HG03045 (cell line): Measurements from ENCODE around the gene MS4A6E.
"Not testable (repeated sequence)": the region's sequence is repeated elsewhere in the genome, so short reads cannot be mapped to it uniquely, and the experiment has no call there.

Experiments
- ATAC-seq: cut with Tn5 transposase; IDR thresholded peaks from one replicate; pipeline ENCODE4 v1.9.1; 2021; ENCODE audit warnings: mild to moderate bottlenecking, moderate library complexity; ENCODE audit not compliant: unreplicated experiment

MS4A6E gene

DNA sequence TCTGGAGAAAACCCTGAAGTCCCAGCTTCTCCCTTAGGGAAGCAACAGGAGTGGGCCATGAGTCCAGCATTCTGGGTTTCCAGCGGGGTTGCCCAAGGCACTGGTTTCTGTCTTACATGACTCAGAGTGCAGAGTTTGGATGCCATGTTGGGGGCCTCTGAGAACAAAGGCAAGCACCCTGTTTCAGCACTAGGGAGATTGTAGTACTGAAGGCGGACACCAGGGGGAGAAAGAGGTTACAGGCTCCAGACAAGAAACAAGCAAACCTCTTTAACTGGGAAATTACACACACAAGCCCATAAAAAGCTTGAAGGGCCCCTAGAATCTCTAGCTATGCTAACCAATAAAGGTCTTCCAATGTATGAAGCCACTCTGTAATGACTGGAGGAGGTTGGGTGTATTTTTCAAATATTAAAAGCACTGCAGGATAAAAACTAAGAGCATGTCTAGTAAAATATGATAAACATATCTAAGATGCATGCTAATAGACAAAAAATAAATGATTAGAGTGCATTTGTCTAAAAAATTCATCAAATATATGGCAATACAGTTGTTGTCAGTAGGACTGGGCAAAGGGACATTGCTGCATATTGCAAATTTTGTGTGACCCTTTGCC, 7.1 kb downstream of the MS4A6E start:
- peak; percentile 70 for ATAC-seq

DNA sequence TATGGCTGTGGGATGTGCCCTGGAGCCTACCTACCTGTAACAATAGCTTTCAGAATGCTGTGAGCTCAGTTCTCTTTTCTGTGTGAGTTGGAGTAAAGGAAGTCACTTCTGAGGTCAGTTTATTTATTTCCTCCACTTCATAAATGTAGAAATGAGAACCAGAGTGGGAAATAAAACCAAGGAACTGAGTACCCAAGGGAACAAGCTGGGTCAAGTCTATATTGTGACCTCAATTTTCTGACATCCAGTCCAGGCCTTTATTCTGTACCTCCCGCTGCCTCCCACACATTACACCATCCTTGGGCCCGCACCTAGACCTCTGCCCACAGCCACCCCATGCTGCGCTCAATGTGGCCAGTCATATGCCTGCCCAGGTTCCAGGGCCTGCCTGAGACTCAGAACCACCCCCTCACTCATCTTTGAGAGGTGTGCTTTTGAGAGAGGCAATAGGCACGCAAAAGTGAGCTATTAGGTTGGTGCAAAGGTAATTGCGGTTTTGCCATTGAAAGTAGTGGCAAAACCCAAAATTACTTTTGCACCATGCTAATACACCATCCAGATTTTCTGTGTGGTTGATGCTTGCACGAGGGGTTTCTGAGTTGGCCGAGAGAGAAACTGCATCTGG, 9.8 kb downstream of the MS4A6E start:
- no peak for ATAC-seq

DNA sequence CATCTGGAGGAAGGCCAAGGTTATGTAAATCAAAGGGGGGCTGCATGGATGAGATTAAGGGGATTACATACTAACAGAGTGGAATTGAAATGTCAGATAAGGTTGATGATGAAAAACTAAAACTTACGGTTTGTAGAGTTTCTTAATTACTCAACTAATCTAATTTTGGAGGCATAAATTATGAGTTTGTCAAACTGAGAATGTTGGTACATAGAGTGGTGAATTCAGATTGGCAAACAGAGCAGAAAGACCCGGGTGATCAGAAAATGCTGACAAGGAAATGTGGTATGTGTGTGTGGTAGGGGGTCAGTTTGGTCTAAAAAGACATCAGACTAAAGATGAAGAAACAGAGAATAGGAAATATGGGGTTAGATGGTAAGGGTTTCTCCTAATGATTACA, 11.0 kb downstream of the MS4A6E start:
- no peak for ATAC-seq

DNA sequence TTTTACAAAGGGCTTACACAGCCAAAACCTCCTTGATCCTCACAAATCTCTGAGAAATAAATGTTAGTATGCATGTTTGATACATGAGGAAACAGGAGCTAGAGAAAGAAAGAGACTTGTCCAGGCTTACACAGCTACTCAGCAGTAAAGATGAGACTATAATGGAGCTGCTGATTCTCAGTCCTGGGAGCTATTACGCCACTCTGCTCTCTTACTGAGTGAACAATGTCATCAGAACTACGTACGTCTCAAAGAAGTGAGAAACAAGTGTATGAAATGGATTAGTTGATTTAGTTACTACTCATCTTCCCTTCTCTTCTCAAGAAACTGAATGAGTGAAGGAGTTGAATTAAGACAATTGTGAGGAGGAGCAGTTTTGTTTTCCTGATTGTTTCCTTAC, 12.3 kb downstream of the MS4A6E start:
- ATAC-seq = no peak

DNA sequence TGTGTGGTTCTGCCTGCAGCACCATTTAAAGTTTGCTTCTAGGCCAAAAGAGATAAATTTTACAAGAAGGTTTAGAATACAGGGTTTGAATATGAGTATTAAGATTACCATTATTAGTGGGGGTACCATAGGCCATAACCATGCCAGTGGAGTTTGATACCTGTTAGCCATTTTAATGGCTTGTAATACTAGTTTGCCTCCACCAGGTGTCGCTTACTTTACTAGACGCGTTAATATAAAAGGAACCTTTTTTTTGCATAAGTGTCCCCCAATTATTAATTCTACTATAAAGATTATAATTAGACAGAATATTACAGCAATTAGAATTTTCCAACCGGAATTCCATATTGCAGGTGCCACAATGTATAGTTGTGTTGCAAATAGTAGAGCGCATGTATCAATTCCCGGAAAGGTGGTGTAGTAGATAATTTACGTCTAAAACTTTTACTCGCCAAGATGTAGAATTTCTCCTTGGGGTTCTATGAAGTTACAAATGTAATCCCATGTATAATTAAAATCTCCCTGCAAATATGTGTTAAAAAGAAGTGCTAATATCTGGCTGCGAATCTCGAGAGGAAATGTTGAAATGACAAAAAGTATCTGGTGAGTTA, 16.1 kb downstream of the MS4A6E start:
- no peak for ATAC-seq

DNA sequence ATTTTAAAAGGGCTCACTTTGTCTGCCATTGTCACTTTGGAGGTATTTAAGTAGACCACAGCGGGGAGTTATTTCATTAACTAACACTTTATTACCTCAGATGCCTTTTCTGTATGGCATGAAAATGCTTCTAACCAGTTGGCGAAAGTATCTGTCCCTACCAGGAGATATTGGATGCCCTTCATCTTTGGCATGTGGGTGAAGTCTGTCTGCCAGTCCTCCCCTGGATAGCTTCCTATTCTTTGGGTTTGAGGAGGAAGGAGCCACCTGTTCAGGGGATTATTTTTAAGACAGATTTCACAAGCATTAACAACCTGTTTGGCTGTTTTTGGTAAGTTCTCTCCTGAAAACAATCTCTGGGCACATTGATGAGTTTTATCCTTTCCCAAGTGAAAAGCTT, 17.1 kb downstream of the MS4A6E start:
- no peak for ATAC-seq

DNA sequence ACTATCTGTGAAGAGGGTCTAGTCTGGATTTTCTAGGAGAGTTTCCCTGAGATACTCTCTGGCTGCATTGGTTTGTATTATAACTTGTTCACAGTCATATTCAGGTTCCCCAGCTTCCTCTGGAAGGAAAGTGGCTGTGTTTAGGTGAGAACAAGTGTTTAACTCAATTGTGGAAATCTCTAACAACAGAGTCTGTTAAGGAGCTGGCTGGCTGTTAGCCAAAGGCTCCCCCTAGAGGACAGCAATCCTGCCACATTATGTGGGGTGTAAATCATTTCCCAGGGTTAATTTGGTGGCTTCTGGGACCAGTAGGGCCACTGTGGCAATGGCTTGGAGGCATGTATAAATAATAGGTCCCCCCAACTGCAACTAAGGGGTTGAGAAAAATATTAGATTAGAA, 18.4 kb downstream of the MS4A6E start:
- no peak for ATAC-seq

DNA sequence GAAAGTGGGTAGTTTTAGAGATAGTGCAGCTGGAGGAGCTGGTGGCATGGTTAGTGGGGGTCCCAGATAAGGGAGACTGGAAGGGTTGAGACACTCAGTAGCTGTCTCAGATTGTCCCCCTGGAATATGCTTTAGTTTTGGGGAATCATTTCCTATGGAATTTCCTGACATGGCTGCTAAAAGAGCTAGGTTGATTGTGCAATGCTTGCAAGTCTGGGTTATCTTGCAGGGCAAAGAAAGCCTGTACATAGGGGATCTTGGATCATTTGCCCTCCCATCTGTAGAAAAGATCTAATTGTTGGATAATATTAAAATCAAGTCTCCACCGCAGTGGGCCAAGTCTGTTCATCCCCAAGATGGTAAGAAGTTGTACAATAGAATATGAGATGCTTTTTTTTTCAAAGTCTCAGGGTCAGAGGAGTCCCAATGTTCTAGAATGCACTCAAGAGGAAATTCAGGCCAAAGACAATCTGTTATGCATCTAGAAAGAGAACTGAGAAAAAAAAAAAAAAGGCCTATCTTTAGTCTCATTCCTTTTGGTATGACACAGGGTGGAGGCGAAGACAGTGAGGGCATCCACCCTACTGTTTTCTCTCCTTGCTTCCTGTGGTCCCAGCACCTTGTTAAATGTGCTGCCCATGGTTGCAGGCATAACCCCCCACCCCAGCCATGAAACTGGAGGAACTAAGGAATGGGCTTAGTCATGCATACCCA, 20.2 kb downstream of the MS4A6E start:
- no peak for ATAC-seq

DNA sequence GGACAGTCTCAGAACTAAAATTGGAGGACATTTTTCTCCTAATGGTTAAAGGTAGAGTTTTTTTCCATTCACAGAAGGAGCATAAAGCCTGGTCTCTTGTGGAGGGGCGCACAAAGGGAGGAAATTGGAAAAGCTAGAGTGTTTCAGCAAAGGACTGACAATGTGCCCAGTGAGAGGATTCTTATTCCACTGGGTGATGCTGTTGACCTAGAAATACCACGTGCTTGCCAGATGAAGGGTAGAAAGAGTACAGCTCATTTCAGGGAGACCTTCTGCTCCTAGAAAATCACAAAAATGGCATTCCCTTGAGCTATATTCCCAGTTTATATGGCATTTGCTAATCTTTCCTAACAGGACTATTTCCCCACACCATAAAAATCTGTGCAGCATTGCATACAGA, 21.1 kb downstream of the MS4A6E start:
- no peak for ATAC-seq

DNA sequence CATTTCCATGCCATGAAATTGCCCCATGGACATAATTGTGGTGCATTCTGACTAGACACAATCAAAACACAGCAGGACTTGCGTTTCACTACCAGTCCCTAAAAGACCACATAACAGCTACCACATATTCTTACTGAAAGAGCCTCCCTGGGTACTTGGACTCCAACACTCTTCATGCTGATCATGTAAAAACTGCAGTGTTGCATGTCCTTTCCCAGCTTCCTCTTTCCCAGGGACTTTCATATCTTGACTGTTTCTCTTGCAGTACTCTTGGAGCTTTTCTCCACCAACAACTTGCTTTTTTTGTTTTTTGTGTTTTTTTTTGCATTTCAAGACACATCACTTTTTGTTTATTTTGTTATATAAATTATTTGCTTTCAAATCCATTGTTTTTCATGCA, 22.9 kb downstream of the MS4A6E start:
- ATAC-seq = no peak

DNA sequence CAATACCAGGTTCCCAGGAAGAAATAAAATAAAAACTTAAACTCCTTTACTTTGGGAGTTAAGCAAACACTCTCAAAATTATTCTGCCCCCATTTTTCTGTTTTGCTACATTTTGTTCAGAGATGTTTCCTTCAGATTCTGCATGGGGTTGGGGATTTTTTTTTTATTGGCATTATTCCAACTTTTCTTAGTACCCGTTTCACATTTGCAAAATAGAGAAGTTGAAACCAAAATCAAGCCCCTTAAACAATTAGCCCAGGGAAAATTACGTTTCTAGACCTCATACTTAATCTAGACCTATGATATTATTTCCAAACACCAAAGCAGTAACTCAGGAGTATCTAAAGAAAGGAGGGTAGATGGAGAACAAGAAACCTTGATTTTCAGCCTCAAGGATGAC, 30.7 kb downstream of the MS4A6E start:
- no peak for ATAC-seq

DNA sequence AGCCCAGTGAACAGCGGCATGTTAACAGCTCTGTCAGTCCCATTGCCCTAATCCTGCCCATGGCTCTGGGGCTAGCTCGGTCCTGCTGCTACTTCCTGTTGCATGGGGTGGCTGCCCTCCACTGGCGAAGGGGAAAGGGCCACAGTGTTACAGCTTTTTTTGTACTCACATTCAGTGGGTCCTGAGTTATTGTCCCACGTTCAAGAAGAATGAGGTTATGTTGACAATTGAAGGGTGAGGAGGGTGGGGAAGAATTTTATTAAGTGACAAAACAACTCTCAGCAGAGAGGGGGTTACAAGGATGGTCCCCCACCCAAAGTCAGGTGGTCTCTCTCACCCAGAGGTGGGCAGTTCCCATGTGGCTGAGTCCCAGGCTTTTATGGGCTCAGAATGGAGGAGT, 33.6 kb downstream of the MS4A6E start:
- ATAC-seq = no peak

DNA sequence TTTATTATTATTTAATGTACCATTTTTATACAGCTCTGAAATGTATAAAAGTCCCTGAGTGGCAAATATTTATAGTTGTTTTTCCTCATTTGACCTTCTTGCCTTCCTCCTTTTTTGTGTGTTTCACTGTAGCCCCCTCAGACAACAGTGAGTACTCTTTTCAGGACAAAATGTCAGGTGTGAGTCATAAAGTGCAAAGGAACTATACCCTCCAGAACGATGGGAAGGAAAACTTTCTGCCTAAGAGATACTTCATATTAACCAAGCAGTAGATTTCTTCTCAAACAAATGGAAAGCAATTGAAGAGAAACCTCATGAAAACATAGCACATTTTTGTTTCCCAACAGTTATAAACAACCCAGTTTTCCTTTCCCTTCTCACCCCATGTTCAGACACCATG, 35.2 kb downstream of the MS4A6E start:
- ATAC-seq = no peak

DNA sequence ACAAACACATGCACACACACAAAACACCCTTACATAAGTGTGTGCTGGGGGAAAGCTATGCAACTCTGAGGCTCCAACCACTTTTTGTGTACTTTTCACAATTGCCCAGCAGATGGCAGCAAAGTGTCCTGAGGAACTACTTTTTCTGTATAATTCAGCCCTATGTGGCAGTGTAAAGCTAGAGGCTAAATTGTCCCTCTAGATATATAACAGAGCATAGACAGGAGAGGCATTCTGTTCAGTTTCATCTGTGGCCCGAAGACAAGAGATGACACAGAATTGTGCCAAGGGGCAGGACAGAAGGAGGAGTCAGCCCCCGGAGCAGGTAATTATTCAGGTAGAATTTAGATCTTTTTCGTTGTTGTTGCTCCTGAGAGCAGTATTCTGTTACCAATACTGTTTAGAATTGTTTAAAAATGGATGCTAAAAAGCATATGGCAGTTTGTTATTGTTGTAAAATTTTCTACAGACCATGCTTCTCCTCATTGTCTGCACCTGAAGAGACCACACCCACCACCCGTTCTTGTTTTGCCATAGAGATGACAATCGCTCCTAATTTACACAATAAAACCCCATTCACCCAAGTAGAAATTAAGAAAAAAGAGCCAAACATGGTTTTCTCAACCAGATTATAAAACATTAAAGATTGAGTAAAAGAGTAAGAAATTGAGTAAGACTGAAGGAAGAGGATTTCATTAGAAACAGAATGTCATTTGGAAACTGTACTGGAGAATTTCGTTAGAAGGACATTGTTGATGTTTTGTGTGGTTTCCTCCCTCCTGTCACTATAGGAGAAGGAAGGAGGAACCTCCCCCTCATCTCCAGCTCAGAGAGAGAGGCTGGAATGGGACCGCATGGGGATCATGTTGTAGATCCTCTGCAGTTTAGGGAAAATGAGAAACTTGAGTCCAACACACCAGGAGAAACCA, 36.8 kb downstream of the MS4A6E start:
- peak; percentile 36 for ATAC-seq

DNA sequence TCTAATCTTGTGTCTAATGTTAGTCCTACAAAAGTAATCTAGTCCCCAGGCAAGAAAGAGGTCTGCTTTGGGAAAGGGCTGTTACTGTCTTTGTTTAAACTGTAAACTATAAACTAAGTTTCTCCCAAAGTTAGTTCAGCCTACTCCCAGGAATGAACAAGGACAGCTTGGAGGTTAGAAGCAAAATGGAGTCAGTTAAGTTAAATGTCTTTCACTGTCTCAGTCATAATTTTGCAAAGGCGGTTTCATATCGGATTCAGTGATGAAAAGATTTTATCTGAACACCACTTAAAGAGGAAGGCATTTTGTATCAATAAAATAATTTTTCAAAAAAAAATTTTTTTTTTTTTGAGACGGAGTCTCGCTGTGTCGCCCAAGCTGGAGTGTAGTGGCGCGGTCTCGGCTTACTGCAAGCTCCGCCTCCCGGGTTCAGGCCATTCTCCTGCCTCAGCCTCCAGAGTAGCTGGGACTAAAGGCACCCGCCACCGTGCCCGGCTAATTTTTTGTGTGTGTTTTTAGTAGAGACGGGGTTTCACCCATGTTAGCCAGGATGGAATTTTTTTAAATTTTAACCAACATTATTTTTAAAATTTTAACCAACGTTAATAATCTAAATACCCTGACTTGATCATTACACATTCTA, 39.3 kb downstream of the MS4A6E start:
- ATAC-seq = not testable (repeated sequence)

DNA sequence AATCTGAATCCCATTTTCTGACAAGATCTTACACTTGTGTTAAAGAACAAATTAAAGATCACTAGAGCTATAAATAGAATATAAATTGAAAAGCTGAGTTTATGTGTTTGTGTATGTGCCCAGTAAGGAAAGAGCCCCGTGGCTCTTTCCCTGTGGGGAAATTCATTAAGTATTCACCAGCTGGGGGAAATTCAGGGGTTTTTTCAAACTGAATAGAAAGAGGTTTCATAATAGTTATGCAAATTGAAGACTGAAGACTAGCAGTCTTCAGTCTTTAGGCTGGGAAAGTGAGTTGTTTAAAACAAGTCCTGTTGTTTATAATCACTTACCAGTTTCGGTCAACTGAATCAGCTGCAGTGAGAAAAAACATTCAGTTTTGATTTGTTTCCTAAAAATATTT, 40.0 kb downstream of the MS4A6E start:
- ATAC-seq = peak; percentile 91

DNA sequence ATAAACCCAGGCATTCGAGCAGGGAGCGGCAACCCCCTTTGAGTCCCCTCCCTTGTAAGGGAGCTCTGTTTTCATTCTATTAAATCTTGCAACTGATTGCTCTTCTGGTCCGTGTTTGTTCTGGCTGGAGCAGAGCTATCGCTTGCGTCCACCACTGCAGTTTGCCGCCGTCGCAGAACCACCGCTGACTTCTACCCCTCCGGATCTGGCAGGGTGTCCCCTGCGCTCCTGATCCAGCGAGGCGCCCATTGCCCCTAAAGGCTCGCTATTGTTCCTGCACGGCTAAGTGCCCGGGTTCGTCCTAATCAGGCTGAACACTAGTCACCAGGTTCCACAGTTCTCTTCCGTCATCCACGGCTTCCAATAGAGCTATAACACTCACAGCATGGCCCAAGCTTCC, 40.8 kb downstream of the MS4A6E start:
- ATAC-seq = no peak

DNA sequence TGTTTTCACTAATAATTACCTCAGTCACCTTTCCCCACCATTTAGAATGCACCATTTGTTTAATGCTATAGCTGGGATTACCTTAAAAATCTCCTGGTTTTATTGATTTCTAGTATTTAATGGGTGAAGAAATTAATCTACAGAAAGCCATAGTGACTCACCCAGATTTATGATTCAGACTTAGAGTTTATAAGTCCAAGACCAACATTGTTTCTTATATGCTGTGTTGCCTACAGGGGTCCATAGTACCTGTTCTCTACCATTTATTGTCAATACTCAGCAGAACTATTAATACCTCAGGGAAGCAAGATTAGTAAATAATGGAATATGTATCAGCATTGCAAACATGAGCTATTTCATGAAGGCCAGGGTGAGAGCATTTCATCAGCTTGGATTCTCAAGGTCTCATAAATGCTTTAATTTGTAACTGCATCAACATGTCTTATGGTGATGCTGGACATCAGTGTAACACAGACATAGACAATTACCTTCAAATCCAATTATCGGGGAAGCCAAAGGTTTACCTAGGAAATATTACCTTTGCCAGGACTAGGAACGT, 43.3 kb downstream of the MS4A6E start:
- ATAC-seq = no peak

DNA sequence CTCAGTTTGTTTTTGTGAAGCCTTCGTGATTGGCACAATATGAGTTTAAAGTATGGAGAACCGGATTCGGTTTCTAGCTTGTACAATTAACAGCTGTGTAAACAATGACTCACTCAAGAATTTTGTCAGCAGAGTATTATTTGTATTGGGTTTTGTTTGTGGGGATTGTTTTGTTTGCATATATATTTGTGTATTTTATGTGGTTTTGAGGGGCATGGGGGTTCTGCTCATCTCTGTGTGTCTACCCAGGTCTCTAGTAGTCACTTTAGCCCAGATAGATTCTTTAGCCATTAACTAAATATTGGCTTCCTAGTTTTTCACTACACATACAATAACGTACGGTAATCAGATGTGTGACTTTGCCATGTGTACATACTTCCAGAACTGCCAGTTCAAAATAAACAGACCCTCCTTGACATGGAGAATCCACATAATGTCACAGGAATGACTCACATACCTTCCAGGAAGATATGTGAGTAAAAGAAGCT, 43.8 kb downstream of the MS4A6E start:
- ATAC-seq = no peak

DNA sequence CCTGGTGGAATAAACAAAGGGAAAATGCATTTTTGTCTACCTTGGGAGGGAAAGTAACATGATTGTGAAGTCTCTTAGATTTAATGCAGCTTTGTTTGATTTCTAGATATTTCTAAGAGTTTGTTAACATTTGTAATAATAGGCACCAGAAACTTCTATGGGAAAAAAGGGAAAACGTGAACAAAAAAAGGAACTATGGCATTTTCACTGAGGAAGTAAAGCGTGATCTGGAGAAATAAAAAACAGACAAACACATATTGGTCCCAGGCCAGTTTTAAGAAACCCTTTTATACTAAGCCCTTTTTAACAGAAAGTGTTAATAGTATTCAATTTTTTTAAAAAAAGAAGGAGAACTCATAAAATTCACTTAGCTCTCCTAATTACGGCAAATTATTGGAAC, 44.3 kb downstream of the MS4A6E start:
- ATAC-seq = no peak
